GM12878 (cell line): ENCODE data around the gene TMEM212. TPM values are rescaled to one million over a fixed set of nuclear protein-coding genes. Genes with fewer than 3 reads are reported as not detected.

ENCODE experiments used
- CBX5 ChIP-seq: sonication (generic); IDR thresholded peaks from 2 replicates; pipeline ENCODE4 v1.6.1; 2016; ENCODE audit warnings: low read depth, moderate library complexity, mild to moderate bottlenecking, inconsistent platforms
- CREB1 ChIP-seq: IDR thresholded peaks from 2 replicates; pipeline ENCODE4 v1.6.1; 2012; ENCODE audit warnings: low read depth, mild to moderate bottlenecking, inconsistent platforms
- EP300 ChIP-seq, 2 experiments: fragments of 150-350 bp in 1 of 2; IDR thresholded peaks; 2 replicates each; pipeline ENCODE4 v1.6.1; 2011 to 2012; ENCODE audit warnings: low read depth in 2 of 2, low read length in 2 of 2, borderline replicate concordance in 1 of 2, improper control_type of control experiment in 1 of 2, inconsistent platforms in 1 of 2; ENCODE audit not compliant: control insufficient read depth in 1 of 2
- ETV6 ChIP-seq, 2 experiments: fragments of 450-650 bp in 1 of 2; IDR thresholded peaks in 1 of 2; conservative IDR thresholded peaks in 1 of 2; 2 replicates each; pipeline ENCODE4 v1.6.1; 2014; ENCODE audit warnings: antibody characterized with exemption in 1 of 2, borderline replicate concordance in 1 of 2, low read depth in 1 of 2, mild to moderate bottlenecking in 1 of 2, moderate library complexity in 1 of 2
- FOXK2 ChIP-seq: fragments of 450-650 bp; IDR thresholded peaks from 2 replicates; pipeline ENCODE4 v1.6.1; 2017; ENCODE audit warnings: mild to moderate bottlenecking, moderate library complexity
- HDGF ChIP-seq: fragments of 450-650 bp; IDR thresholded peaks from 2 replicates; pipeline ENCODE4 v1.6.1; 2016; ENCODE audit warnings: antibody characterized with exemption
- JUNB ChIP-seq: IDR thresholded peaks from 2 replicates; pipeline ENCODE4 v1.6.1; 2016; ENCODE audit warnings: antibody characterized with exemption, mild to moderate bottlenecking
- MYB ChIP-seq: fragments of 150-350 bp; IDR thresholded peaks from 2 replicates; pipeline ENCODE4 v1.6.1; 2014; ENCODE audit warnings: mild to moderate bottlenecking, low read depth, low read length, borderline replicate concordance
- NFXL1 ChIP-seq: fragments of 450-650 bp; IDR thresholded peaks from 2 replicates; pipeline ENCODE4 v1.6.1; 2017; ENCODE audit warnings: antibody characterized with exemption, mild to moderate bottlenecking, borderline replicate concordance
- NR2C1 ChIP-seq: fragments of 450-650 bp; IDR thresholded peaks from 2 replicates; pipeline ENCODE4 v1.6.1; 2017; ENCODE audit warnings: antibody characterized with exemption, mild to moderate bottlenecking, moderate library complexity
- RAD21 ChIP-seq: IDR thresholded peaks from 2 replicates; pipeline ENCODE4 v1.6.1; 2011; ENCODE audit warnings: mild to moderate bottlenecking, low read depth, low read length, moderate library complexity; ENCODE audit not compliant: insufficient read depth
- SIX5 ChIP-seq: IDR thresholded peaks from 2 replicates; pipeline ENCODE4 v1.6.1; 2011; ENCODE audit warnings: mild to moderate bottlenecking, low read depth, low read length, moderate library complexity; ENCODE audit not compliant: severe bottlenecking
- SREBF2 ChIP-seq: IDR thresholded peaks from 2 replicates; pipeline ENCODE4 v1.6.1; 2012; ENCODE audit warnings: mild to moderate bottlenecking, low read length
- TBL1XR1 ChIP-seq: IDR thresholded peaks from 2 replicates; pipeline ENCODE4 v1.6.1; 2012; ENCODE audit warnings: low read depth, low read length, improper control_type of control experiment
- TCF12 ChIP-seq: IDR thresholded peaks from 2 replicates; pipeline ENCODE4 v1.6.1; 2011; ENCODE audit warnings: low read depth, mild to moderate bottlenecking, low read length
- polyA plus RNA-seq, 11 experiments: library from polyadenylated mRNA; depleted of rRNA in 4 of 11; unstranded in 6 of 11; stranded (reverse) in 5 of 11; fragments of >200 nt; fragmentation: Nextera tagmentation in 4 of 11; fragmentation: Illumina TruSeq in 1 of 11; extraction: Ambion mirVana in 4 of 11; extraction: Trizol in 1 of 11; gene quantifications; 1 replicate in 1 of 11; 2 replicates in 10 of 11; pipeline versions ENCODE4 v1.2.1 to v1.2.3, GENCODE V29; 2011 to 2016; ENCODE audit warnings: inconsistent platforms in 2 of 11, missing spikeins in 2 of 11, low read depth in 1 of 11
- total RNA-seq, 4 experiments: library from RNA; depleted of rRNA in 3 of 4; stranded (reverse); fragments of >200 nt in 3 of 4; fragmentation: Illumina TruSeq in 1 of 4; extraction: Trizol in 1 of 4; gene quantifications; 2 replicates each; pipeline versions ENCODE4 v1.2.1 to v1.2.3, GENCODE V29; 2013 to 2021
- TF ChIP-seq, protein P1 (sequence below): IDR thresholded peaks from 2 replicates; pipeline ENCODE4 v1.6.1; 2012; ENCODE audit warnings: improper control_type of control experiment, low read depth, low read length; ENCODE audit not compliant: insufficient replicate concordance
- TF ChIP-seq, protein P2 (sequence below): fragments of 450-650 bp; IDR thresholded peaks from 2 replicates; pipeline ENCODE4 v1.6.1; 2016; ENCODE audit warnings: mild to moderate bottlenecking
- TF ChIP-seq, protein P3 (sequence below): fragments of 450-650 bp; IDR thresholded peaks from 2 replicates; pipeline ENCODE4 v1.6.1; 2014; ENCODE audit warnings: mild to moderate bottlenecking
- TF ChIP-seq, protein P4 (sequence below), 3 experiments: IDR thresholded peaks in 2 of 3; conservative IDR thresholded peaks in 1 of 3; 2 replicates each; pipeline ENCODE4 v1.5.1; 2011; ENCODE audit warnings: low read depth in 3 of 3, low read length in 3 of 3, mild to moderate bottlenecking in 3 of 3, control low read depth in 2 of 3, moderate library complexity in 2 of 3, inconsistent platforms in 1 of 3, mixed read lengths in 1 of 3; ENCODE audit not compliant: control insufficient read depth in 2 of 3, insufficient read depth in 1 of 3; ENCODE audit errors: extremely low read depth in 1 of 3
- TF ChIP-seq, protein P5 (sequence below): IDR thresholded peaks from 2 replicates; pipeline ENCODE4 v1.6.1; 2012; ENCODE audit warnings: low read depth, low read length, improper control_type of control experiment

The TMEM212 gene
- total and polyA plus RNA-seq, 10 of the 15 experiments (the other 5 are each of a cell fraction or from before 2014, with no cell fraction given), result not detected

DNA sequence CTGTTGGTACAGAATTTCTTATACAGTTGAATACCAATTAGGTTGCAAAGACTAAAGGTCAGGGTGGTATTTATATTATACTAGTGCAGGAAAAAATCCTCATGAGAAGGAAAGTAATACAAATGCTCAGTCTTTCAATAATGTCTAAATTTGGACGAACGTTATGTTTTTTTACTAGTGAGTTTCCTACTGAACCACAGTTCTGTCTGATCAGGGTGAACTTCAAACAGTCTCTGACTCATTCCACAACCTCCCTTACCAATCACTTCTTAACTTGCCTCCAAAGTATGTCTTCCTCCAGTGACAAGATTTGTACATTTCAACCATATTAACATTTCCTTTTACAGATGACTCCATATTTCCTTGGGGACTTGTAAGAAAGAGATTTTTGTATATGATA lies 3.4 kb downstream of the TMEM212 start (continued):
- TF ChIP-seq, protein P1, sequence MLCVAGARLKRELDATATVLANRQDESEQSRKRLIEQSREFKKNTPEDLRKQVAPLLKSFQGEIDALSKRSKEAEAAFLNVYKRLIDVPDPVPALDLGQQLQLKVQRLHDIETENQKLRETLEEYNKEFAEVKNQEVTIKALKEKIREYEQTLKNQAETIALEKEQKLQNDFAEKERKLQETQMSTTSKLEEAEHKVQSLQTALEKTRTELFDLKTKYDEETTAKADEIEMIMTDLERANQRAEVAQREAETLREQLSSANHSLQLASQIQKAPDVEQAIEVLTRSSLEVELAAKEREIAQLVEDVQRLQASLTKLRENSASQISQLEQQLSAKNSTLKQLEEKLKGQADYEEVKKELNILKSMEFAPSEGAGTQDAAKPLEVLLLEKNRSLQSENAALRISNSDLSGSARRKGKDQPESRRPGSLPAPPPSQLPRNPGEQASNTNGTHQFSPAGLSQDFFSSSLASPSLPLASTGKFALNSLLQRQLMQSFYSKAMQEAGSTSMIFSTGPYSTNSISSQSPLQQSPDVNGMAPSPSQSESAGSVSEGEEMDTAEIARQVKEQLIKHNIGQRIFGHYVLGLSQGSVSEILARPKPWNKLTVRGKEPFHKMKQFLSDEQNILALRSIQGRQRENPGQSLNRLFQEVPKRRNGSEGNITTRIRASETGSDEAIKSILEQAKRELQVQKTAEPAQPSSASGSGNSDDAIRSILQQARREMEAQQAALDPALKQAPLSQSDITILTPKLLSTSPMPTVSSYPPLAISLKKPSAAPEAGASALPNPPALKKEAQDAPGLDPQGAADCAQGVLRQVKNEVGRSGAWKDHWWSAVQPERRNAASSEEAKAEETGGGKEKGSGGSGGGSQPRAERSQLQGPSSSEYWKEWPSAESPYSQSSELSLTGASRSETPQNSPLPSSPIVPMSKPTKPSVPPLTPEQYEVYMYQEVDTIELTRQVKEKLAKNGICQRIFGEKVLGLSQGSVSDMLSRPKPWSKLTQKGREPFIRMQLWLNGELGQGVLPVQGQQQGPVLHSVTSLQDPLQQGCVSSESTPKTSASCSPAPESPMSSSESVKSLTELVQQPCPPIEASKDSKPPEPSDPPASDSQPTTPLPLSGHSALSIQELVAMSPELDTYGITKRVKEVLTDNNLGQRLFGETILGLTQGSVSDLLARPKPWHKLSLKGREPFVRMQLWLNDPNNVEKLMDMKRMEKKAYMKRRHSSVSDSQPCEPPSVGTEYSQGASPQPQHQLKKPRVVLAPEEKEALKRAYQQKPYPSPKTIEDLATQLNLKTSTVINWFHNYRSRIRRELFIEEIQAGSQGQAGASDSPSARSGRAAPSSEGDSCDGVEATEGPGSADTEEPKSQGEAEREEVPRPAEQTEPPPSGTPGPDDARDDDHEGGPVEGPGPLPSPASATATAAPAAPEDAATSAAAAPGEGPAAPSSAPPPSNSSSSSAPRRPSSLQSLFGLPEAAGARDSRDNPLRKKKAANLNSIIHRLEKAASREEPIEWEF, result peak; percentile 76
- TF ChIP-seq EP300 (IDR thresholded peaks at IDR 0.05; ENCODE audit: borderline replicate concordance in 1 of 2, control insufficient read depth in 1 of 2, low read depth in 2 of 2, low read length in 2 of 2) (peak; percentile 57 to 78; a peak in 2 of 4 replicates), TBL1XR1 (peak; percentile 70; the same call in 1 of the 2 replicates), CBX5 (no peak; the same call in 1 of the 2 replicates), HDGF (no peak), NR2C1 (no peak), MYB (no peak), SIX5 (no peak), ETV6 (conservative IDR thresholded peaks at IDR 0.05 in 1 of 2, IDR thresholded peaks at IDR 0.05 in 1 of 2; ENCODE audit: borderline replicate concordance in 1 of 2, low read depth in 1 of 2) (peak in 1 of 2 experiments; percentile 90; a peak in 2 of 4 replicates), RAD21 (no peak), CREB1 (peak; percentile 36; the same call in 1 of the 2 replicates), JUNB (peak; percentile 96), TCF12 (no peak), NFXL1 (no peak), SREBF2 (no peak), FOXK2 (no peak)
- TF ChIP-seq, protein P2, sequence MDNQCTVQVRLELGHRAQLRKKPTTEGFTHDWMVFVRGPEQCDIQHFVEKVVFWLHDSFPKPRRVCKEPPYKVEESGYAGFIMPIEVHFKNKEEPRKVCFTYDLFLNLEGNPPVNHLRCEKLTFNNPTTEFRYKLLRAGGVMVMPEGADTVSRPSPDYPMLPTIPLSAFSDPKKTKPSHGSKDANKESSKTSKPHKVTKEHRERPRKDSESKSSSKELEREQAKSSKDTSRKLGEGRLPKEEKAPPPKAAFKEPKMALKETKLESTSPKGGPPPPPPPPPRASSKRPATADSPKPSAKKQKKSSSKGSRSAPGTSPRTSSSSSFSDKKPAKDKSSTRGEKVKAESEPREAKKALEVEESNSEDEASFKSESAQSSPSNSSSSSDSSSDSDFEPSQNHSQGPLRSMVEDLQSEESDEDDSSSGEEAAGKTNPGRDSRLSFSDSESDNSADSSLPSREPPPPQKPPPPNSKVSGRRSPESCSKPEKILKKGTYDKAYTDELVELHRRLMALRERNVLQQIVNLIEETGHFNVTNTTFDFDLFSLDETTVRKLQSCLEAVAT, result no peak
- TF ChIP-seq, protein P3, sequence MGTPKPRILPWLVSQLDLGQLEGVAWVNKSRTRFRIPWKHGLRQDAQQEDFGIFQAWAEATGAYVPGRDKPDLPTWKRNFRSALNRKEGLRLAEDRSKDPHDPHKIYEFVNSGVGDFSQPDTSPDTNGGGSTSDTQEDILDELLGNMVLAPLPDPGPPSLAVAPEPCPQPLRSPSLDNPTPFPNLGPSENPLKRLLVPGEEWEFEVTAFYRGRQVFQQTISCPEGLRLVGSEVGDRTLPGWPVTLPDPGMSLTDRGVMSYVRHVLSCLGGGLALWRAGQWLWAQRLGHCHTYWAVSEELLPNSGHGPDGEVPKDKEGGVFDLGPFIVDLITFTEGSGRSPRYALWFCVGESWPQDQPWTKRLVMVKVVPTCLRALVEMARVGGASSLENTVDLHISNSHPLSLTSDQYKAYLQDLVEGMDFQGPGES, result no peak
- TF ChIP-seq, protein P4, sequence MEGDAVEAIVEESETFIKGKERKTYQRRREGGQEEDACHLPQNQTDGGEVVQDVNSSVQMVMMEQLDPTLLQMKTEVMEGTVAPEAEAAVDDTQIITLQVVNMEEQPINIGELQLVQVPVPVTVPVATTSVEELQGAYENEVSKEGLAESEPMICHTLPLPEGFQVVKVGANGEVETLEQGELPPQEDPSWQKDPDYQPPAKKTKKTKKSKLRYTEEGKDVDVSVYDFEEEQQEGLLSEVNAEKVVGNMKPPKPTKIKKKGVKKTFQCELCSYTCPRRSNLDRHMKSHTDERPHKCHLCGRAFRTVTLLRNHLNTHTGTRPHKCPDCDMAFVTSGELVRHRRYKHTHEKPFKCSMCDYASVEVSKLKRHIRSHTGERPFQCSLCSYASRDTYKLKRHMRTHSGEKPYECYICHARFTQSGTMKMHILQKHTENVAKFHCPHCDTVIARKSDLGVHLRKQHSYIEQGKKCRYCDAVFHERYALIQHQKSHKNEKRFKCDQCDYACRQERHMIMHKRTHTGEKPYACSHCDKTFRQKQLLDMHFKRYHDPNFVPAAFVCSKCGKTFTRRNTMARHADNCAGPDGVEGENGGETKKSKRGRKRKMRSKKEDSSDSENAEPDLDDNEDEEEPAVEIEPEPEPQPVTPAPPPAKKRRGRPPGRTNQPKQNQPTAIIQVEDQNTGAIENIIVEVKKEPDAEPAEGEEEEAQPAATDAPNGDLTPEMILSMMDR (IDR thresholded peaks at IDR 0.05 in 2 of 3, conservative IDR thresholded peaks at IDR 0.05 in 1 of 3; ENCODE audit: control insufficient read depth in 2 of 3, extremely low read depth in 1 of 3, insufficient read depth in 1 of 3, low read depth in 3 of 3, low read length in 3 of 3), result no peak
- TF ChIP-seq, protein P5, sequence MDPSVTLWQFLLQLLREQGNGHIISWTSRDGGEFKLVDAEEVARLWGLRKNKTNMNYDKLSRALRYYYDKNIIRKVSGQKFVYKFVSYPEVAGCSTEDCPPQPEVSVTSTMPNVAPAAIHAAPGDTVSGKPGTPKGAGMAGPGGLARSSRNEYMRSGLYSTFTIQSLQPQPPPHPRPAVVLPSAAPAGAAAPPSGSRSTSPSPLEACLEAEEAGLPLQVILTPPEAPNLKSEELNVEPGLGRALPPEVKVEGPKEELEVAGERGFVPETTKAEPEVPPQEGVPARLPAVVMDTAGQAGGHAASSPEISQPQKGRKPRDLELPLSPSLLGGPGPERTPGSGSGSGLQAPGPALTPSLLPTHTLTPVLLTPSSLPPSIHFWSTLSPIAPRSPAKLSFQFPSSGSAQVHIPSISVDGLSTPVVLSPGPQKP, result no peak
